Ammon's horn (tissue), 1 donor: ENCODE data around the gene NFATC1.

Experiments used
- DNase-seq: peaks from one replicate; pipeline ENCODE4 v3.0.0-alpha.2; 2016; ENCODE audit warnings: low spot score

The NFATC1 gene

DNA sequence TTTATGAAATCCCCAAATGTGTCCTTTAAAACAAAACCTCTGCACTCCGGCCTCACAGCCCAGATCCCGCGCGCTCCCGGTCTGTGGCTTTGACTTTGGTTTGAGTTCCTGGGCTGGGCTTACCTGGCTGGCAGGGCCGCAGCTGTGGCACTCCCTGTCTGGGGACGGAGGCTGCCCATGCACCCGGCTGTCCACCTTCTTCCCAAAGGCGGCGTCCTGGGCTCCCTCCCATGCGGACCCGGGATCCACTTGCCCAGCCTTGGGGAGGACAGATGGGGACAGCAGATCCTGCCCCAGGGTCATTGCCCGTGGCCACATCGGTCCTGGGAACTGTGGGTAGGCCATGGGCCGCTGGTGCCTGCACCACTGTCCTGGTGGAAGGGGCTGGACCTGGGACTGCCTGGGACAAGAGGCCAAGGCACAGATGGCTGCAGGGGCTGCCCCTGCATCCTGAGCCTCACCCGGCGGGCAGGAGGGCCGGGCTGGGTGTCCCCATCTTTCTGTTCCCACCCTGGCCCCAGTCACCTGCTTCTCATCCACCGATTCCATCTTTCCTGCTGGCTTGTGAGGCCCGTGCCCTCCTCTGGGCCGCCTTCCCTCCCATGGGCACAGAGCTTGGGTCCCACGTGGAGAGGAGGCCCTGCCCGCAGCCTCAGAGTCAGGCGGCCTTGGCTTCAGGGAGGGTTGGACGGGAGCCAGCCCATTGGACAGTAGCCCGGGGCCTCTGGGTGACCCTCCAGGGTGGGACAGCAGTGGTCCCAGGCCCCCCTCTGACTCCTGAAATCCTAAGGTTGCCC is 27.7 kb downstream of the NFATC1 start:
- DNase-seq, result no peak

DNA sequence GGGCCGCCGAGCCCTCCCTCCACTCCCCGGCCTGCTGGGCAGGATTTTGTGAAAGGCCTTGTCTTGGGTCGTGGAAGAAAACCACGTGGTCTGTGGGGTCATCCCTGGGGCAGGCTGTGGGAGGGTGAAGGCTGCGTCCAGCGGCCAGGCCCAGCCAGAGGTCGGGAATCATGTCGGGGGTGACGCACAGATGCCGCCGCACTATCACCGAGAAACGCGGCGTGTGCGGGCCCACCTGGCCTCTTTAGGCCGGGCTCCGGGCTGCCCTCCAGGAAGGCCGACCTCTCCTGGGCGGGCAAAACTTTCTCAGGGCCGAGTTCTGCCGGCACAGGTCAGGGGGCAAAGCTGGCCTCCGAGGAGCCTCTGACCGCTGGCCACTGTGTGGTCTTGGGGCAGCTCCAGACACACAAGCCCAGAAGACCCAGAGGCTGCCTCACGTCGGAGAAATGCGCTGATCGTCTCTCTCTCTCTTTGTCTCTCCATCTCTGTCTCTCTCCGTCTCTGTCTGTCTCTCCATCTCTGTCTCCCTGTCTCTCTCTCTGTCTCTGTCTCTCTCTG is 28.4 kb downstream of the NFATC1 start:
- DNase-seq, result no peak

DNA sequence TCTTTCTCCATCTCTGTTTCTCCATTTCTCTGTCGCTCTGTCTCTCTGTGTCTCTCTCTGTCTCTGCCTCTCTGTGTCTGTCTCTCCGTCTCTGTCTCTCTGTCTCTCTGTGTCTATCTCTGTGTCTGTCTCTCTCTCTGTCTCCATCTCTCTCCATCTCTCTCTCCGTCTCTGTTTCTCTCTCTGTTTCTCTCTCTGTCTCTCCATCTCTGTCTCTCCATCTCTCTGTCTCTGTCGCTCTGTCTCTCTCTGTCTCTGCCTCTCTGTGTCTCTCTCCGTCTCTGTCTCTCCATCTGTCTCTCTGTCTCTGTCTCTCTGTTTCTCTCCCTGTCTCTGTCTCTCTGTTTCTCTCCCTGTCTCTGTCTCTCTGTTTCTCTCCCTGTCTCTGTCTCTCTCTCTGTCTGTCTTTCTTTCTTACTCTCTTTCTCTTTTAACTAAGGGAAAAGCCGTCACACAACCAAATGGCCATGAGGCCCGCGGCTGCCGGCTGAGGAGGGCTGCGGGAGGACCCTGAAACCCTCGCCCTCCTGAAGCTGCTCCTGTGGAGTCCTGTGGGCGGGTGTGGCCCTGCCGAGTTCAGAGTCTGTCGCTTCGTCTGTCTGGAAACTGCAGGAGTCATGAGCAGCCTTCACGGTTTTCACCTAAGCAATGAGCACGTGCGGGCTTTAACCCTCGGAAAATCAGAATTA is 29.3 kb downstream of the NFATC1 start:
- no peak for DNase-seq

DNA sequence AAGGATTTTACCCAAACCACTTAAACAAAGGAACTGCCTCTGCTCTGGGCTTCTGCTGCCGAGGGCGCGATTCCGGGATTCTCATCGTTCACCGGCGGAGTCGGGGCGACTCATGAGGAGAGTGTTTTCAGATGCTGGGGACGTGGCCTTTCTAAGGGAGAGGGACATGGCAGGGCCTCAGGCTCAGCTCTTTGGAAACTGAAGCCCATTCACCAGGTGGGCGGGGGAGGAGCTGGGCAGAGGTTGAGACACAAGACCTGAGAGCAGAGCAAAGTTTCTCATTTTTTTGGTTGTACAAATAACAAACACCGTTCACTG is 29.8 kb downstream of the NFATC1 start:
- no peak for DNase-seq

DNA sequence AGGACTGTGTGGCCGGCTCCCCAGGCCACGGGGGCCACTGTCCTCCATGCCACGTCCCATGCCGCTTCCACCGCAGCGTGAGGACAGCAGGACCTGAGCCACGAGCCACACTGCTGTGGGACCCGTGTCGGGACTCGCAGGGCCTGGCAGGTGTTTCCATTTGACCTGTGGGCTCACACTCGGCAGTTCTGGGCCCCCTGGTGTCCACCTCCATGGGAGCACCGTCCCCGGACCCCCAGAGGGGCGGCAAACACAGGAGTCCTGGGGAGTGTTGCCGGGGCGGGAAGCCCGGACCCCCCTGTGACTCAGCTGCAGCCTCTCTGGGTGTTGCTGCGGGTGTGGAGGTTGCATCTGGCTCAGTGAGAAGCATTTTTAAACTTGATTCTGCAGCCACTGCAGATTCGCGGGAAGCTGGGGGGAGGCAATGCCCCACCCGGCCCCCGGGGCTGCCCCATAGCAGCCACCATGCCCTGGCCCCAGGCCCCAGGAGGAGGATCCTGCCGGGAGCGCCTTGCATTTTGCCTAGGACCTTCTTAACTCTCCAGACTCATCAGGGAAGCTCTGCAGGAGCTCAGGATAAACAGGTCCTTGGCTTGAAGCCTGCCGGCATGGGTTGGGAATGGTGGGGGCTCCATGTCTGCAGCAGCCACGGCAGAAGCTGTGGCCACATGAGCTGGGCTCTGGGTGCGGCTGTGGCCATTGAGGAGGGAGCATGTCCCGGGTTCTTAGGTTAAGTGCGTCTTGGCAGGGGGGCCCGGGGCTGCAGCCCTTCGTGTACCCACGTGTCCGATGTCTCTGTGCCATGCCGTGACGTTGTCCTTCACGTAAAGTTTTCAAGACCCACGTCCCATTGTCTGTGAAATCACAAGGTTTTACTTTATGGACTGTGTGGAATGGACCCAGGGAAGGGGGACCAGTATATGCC is 30.9 kb downstream of the NFATC1 start:
- no peak for DNase-seq

DNA sequence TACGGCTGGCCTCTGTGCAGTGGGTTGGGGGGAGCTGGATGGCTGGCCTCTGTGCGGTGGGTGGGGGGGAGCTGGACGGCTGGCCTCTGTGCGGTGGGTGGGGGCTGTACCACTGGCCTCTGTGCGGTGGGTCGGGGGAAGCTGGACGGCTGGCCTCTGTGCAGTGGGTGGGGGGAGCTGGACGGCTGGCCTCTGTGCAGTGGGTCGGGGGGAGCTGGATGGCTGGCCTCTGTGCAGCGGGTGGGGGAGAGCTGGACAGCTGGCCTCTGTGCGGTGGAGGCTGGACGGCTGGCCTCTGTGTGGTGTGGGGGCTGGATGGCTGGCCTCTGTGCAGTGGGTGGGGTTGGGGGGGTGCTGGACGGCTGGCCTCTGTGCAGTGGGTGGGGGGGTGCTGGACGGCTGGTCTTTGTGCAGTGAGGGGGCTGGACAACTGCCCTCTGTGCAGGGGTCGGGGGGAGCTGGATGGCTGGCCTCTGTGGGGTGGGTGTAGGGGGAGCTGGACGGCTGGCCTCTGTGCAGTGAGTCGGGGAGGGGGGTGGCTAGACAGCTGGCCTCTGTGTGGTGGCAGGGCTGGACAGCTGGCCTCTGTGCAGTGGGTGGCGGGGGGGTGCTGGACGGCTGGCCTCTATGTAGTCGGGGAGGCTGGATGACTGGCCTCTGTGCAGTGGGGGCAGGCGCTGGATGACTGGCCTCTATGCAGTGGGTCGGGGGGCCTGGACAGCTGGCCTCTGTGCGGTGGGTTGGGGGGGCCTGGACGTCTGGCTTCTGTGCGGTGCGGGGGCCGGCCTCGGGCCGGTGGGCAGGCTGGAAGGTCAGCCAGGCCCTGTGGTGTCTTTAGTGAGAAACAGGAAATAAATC is 31.9 kb downstream of the NFATC1 start:
- no peak for DNase-seq

DNA sequence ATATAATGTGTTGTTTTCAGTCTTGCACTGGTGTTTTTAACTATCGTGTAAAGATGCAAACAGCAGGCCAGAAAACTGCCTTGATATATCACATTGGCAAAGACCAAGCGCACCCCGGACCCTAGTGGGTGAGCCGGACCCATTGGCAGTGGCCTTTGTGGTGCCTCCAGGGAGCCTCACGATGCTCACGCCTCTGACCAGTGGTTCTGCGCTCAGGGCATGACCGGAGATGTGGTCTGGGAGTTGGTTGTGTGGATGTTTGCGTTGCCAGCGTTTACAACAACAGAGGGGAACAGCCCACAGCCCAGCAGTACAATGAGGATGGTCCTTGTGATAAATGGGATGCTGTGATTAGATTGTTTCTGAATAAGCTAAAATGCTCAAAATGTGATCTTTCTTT is 32.6 kb downstream of the NFATC1 start:
- DNase-seq, result no peak

DNA sequence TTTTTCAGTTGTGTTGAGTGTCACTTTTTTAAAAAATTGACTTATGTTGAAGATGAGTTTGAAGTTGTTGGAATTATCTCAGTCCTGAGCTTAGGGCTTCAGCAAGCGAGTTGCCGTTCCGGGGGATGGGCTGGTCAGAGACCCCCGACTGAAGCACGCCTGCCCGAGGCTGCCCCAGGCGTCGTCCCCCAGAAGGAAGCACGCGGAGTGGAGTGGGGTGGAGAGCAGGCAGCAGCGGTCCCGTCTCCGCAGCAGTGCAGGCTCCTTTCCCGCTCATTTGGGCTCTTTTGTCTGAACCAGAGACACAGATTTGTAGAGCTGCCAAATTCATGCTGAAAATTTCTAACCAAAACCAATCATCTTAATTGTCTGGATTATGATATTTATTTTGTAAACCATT is 33.7 kb downstream of the NFATC1 start:
- DNase-seq, result no peak

DNA sequence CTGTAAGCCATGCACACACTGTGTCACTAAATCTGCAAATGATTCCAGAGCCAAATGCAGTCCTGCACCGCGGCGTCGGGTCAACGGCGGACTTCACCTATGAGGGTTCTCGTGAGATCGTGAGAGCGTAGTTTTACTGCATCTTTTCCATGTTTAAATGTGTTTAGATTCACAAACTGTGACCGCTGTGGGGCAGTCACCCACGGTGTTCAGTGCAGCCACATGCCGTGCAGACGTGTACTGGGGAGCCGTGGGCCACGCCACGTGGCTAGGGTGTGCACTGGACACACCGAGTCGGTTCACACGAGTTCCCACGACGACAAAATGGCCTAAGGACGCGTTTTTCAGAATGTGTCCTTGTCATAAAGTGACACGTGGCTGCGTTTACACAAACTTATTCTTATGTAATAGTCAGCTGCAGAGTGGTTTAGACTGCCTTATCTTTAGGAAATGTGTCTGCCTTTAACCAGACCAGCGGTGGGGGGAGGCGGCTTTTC is 34.1 kb downstream of the NFATC1 start:
- no peak for DNase-seq

DNA sequence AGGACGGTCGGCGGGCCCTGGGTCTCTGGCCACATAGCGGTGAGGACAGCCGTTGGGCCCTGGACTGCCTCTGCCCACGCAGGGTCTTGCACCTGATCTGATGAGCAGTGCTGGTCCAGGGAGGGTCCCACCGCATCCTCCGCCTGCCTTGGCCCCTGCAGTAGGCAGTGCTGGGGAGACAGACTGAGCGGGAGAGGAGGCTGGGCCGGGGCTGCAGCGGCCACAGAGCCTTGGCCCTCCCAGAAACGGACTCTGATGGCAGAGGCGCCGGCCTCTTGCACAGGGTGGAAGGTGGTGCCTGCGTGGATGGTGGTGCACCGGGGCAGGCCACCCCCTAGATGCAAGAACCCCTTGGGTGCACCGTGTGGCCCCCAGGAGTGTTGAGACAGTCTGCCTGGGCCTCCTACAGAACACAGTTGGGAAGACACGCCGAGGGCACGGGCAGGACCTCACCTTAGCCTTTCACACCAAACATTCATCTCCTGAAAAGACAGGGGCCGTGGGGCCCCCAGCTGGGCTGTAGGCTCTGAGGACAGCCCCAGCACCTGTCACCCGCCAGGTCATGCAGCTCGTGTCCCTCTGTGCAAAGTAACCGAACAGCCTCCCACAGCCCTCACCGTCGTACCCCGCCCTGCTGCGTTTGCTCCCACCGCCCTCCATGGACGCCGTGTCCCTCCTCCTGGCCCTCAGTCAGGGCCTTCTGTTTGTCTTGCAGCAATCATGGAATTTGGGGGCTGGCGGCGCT is 36.8 kb downstream of the NFATC1 start:
- no peak for DNase-seq

DNA sequence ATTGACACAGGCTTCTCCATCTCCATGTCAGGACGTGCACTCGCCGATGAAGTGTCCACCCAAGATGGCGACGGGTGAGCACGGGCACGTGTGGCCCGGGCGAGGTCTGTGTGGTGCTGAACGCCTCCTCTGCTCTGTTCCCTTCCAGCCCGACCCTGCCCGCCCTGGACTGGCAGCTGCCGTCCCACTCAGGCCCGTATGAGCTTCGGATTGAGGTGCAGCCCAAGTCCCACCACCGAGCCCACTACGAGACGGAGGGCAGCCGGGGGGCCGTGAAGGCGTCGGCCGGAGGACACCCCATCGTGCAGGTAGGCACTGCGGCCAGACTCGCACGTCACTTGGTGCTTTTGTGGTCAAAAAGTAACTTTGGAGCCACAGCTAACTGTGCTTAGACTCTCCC is 37.7 kb downstream of the NFATC1 start:
- DNase-seq, result no peak

DNA sequence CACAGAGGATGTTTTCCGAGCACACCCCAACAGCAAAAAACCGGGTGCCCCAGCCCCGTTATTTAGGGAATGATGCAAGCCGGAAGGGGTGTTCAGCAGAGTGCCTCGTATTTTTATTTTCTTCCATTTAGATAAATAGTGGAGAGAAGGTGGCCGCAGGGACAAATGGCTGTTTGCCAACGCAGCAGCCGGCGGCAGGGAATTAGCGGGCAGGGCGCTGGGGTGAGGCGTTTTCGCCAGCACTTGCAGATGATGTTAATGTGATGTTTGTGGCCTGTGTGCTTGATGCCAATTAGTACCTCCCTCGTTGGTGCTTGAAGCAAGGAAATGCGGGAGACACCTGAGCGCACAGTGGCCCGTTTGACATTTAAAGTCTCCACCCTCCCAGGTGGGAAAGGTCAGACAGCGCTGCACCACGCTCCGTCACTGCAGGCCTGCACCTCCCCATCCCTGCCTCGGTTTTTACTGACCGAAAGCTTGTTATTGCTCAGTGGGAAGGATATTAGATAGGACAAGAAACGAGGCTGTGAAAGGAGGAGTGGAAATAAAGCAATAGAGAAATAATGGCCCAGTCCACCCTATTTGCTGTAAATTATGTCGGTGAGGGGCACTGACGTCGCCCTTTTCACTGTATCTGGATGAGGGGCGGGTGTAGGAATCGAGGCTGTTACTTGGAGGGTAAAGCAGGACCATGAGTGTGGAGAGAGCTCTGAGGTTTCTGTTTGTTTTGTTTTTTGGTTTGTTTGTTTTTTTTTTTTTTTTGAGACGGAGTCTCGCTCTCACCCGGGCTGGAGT is 39.1 kb downstream of the NFATC1 start:
- no peak for DNase-seq

DNA sequence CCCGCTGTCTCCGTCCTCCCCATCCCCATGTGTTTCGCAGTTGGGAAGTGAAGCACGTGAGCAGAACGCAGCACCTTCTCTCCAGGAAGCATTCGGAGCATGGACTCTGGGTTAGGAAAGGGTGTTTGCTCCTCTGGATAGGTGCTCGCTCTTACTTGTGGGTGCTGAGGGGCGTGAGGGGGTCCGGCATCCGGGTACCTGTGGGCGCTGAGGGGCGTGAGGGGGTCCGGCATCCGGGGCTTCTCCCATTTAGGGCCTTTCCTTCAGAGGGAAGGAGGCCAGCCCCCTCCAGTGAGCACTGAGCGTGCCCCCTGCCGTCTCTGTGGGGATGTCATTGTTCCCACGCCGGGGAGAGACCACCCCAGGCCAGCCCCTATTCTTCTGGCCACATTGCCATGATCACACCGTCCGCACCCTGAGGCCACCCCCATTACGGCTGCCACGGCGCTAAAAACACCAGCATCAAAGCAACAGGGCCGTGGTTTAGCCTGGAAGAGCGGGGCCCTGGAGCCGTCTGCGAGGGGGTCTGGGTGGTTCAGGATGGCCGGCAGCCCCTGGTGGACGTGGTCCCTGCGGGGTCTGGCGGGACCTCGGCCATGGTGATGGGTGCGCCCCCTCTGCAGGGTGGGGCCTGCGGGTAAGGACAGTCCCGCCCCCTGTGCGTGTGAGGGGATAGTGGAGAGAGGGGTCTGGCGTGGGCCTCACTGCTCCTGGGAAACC is 41.0 kb downstream of the NFATC1 start:
- no peak for DNase-seq

DNA sequence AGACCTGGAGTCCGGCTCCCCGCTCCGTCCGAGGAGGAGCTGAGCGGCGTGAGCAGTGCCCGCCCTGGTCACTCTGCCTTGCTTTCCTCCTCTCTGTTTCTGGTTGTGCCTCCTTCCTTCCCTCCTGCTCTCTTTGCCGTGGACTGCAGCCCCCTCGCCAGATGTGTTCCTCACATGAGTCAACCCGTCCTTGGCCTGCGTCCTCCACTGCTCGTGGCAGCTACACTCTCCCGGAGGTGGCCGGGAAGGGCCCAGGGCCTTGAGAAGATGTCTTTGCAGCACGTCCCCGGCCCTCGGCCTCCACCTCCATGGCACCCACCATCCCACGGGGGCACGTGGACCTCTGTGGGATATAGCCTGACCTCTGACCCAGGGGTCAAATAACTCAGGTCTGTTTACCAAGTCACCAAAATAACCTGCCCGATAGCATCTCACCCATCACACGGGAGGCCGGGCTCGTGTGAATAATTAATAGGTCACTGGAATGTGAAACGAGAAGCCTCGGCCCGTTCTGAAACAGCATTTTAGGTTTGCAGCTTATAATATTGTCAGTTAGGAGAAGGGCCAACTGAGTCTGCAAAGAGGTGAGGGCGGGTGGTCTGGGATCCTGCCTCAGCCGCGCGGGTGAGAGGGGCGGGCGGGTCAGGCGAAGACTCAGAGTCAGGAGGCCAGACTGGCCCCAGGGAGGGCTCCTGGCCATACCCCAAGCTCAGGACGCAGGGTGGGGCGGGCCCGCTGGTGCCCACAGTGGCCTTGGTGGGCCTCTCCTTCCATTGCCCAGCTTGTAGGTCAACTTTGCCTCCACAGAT is 42.6 kb downstream of the NFATC1 start:
- no peak for DNase-seq

DNA sequence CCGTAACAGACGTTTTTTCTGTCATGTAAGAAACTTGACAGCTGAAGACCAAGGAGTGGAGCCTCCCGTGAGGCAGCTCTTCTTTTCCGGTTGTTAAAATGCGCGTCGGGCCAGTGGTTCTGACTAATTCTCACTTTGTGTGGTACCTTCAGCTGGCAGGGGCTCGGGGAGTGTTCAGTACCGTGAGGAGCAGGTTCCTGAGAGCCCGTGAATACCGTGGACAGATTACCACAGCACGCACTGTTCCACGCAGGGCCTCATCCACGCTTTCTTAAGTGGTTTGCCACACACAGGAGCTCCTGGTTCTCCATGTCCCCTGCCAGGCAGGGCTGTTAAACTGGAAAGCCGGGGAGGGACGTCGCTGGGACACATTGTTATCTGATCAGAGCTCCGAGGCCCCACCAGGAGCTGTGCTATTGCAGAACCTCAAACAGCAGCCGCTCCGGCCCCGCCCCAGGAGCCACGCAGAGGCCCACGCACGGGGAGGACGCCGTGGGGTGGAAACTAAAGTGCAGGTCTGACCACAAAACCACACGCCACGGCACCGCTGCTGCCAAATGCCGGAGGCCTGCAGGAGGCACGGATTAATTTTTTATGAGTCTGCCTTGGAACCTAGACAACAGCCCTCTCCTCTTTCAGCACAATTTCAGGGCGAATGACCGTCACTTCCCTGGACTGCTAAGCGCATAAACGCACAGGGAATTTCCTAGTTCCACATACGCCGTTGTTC is 43.3 kb downstream of the NFATC1 start:
- DNase-seq, result no peak

DNA sequence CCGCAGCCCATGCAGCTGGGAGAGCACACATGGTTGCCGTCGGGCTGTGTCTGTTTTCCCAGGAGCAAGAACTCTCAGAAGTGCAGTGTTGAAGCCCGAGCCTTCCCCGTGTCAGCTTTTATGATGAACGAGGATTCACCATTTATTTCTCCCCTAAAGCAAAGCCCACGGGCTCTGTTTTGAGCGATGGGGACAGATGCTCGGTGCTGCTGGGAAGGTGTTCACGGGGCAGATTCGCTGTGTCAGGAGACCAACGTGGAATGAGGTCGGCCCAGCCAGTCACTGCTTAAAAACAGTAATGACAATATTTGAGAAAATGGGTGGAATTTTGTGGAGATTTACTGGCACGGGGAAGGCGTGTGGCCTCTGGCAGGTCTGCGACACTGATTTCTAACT is 43.9 kb downstream of the NFATC1 start:
- no peak for DNase-seq

DNA sequence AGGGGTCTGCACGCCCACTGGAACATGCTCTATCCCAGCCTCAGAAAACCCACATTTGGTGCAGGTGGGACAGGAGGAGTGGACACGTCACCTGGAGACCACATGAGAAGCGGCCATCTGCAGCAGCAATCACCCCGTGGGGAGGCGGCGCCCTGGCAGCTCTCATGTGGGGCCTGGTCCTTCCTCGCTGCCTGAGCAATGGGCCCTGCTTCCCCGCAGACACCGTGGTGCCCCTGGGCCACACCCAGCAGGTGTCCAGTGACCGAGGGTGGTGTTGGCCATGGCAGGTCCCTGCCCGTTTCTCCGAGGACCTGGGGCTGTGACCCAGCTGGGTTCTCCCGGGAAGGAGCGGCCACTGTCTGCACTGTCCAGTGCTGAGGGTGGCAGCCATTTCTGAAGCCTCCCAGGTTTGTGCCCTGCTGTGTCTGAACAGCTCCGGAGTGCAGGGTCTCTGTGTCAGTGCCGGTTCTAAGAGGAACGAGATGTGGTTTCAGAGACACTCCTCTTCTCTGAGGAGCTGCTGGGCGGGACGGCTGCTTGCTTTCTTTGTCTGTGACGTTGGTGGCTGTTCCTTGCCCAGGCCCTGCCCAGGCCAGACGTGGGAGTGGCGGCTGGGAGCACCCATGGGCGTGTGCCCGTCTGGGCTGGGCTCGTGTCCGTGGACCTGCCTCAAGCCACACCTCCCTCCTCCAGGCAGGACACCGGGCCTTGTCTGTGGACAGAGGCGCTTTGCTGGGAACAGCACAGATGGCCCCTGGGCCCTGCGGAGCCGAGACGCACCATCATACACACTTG is 44.8 kb downstream of the NFATC1 start:
- no peak for DNase-seq
